Mesendoderm (in vitro differentiated cells): Measurements from ENCODE around the gene FOXN4.

Source experiments
- DNase-seq: peaks from one replicate; pipeline ENCODE4 v3.0.0; 2013
- H2AK5ac ChIP-seq: 2 replicates; pipeline ENCODE4 v1.6.1; 2013; ENCODE audit warnings: low read length, inconsistent platforms
- H2BK120ac ChIP-seq: 2 replicates; pipeline ENCODE4 v1.6.1; 2013; ENCODE audit warnings: low read depth, mild to moderate bottlenecking, low read length, moderate library complexity, mixed read lengths
- H2BK15ac ChIP-seq: replicated peaks from 2 replicates; pipeline ENCODE4 v1.6.1; 2013; ENCODE audit warnings: low read depth, mild to moderate bottlenecking, moderate library complexity
- H2BK5ac ChIP-seq: 2 replicates; pipeline ENCODE4 v1.6.1; 2013; ENCODE audit warnings: low read length, inconsistent platforms
- H3K18ac ChIP-seq: 2 replicates; pipeline ENCODE4 v1.6.1; 2013; ENCODE audit warnings: mild to moderate bottlenecking, low read length, mixed read lengths
- H3K23ac ChIP-seq: one replicate; pipeline ENCODE4 v1.6.1; 2013; ENCODE audit warnings: low read length
- H3K27ac ChIP-seq: 2 replicates; pipeline ENCODE4 v1.5.1; 2013; ENCODE audit warnings: low read depth, mild to moderate bottlenecking, inconsistent platforms, low read length, moderate library complexity
- H3K27me3 ChIP-seq: 2 replicates; pipeline ENCODE4 v1.6.1; 2013; ENCODE audit warnings: low read length, control low read depth, mild to moderate bottlenecking, inconsistent platforms; ENCODE audit not compliant: insufficient read depth, poor library complexity
- H3K36me3 ChIP-seq: 2 replicates; pipeline ENCODE4 v1.6.1; 2013; ENCODE audit warnings: low read length, inconsistent platforms; ENCODE audit not compliant: control insufficient read depth, insufficient read depth
- H3K4ac ChIP-seq: one replicate; pipeline ENCODE4 v1.6.1; 2013; ENCODE audit warnings: low read depth, mild to moderate bottlenecking, low read length, moderate library complexity
- H3K4me1 ChIP-seq: 2 replicates; pipeline ENCODE4 v1.6.1; 2013; ENCODE audit warnings: low read depth, low read length, inconsistent platforms; ENCODE audit not compliant: control insufficient read depth
- H3K4me2 ChIP-seq: 2 replicates; pipeline ENCODE4 v1.6.1; 2013; ENCODE audit warnings: low read length
- H3K4me3 ChIP-seq: 2 replicates; pipeline ENCODE4 v1.5.1; 2013; ENCODE audit warnings: mild to moderate bottlenecking, low read length
- H3K56ac ChIP-seq: one replicate; pipeline ENCODE4 v1.6.1; 2013; ENCODE audit warnings: low read length
- H3K79me1 ChIP-seq: 2 replicates; pipeline ENCODE4 v1.6.1; 2013; ENCODE audit warnings: low read length, inconsistent platforms
- H3K79me2 ChIP-seq: 2 replicates; pipeline ENCODE4 v1.6.1; 2013; ENCODE audit warnings: mild to moderate bottlenecking, low read length; ENCODE audit not compliant: control insufficient read depth, insufficient read depth
- H3K9ac ChIP-seq: 2 replicates; pipeline ENCODE4 v1.6.1; 2013; ENCODE audit warnings: low read length, inconsistent platforms
- H4K5ac ChIP-seq: one replicate; pipeline ENCODE4 v1.6.1; 2013; ENCODE audit warnings: low read length
- H4K8ac ChIP-seq: one replicate; pipeline ENCODE4 v1.6.1; 2013; ENCODE audit warnings: low read depth, mild to moderate bottlenecking, control low read depth, low read length, moderate library complexity
- WGBS: extraction: QIAGEN DNeasy Blood & Tissue Kit; methylation state at CpG from one replicate; pipeline ENCODE4 v1.1.7; 2013; ENCODE audit warnings: low lambda C conversion rate, missing lambda C conversion rate; ENCODE audit not compliant: insufficient coverage; ENCODE audit errors: extremely low coverage; 5-methylcytosine and 5-hydroxymethylcytosine counted together

The FOXN4 gene

DNA sequence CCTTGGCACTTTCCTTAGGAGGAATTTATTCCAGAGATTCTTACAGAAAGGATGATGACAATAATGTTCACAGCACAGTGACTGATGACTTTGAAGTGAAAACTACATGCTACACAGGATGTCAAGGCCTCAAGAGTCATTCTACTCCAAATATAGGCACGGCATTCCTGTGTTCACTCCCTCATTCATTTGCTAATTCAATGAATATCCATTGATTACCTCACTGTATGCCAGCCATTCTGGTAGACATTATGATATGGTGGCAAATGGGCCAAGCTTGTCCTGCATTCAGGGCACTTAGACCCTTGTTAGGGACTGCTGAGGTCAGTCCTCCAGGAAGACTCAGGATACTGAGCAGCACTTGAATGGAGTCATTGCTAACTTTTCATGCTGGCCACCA, 48.0 kb downstream of the FOXN4 start:
- H3K18ac ChIP-seq, result no peak overlapping the region
- no peak overlapping the region for H3K4me3 ChIP-seq
- H3K23ac ChIP-seq, result no peak overlapping the region
- no peak overlapping the region for H2AK5ac ChIP-seq
- no peak overlapping the region for H3K4ac ChIP-seq
- H2BK5ac ChIP-seq, result no peak overlapping the region
- H3K36me3 ChIP-seq, result no peaks in the 10 kb centered on the region
- no peaks in the 10 kb centered on the region for H3K79me1 ChIP-seq
- no peak overlapping the region for H3K4me2 ChIP-seq
- H4K8ac ChIP-seq, result no peak overlapping the region
- DNase-seq, result no peak
- H3K79me2 ChIP-seq, result no peaks in the 10 kb centered on the region
- no peaks in the 10 kb centered on the region for H3K4me1 ChIP-seq
- H3K27me3 ChIP-seq, result no peaks in the 10 kb centered on the region
- no peak overlapping the region for H3K27ac ChIP-seq
- no peak overlapping the region for H3K56ac ChIP-seq
- no peak overlapping the region for H4K5ac ChIP-seq
- no peak overlapping the region for H3K9ac ChIP-seq
- H2BK120ac ChIP-seq, result no peak overlapping the region
- WGBS, result no CpG with 5 or more reads among the region's 1 CpG
- no peak overlapping the region for H2BK15ac ChIP-seq

DNA sequence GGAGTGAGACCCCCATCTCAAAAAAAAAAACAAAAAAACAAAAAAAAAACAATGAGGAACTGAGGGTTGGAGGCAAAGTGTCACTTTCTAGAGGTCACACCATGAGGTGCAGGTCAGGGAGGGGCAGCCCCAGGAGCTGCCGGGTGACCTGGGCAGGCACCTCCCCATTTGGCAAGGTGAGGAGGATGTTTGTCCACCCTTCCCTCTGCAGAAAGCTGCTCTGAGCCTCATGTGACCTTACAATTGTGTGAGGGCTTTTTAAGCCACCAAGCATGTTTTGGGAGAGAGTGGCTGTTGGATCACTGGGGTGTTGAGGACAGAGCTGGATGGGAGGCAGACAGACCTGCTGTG, 49.6 kb downstream of the FOXN4 start:
- Histone ChIP-seq H3K79me2 (no peaks in the 10 kb centered on the region), H3K56ac (no peak overlapping the region), H3K36me3 (no peaks in the 10 kb centered on the region), H3K4me2 (no peak overlapping the region), H4K8ac (no peak overlapping the region), H4K5ac (no peak overlapping the region), H3K27me3 (no peaks in the 10 kb centered on the region), H3K27ac (no peak overlapping the region), H3K79me1 (no peaks in the 10 kb centered on the region), H2BK5ac (no peak overlapping the region), H3K23ac (no peak overlapping the region), H2BK15ac (no peak overlapping the region), H3K9ac (no peak overlapping the region), H3K4me1 (no peaks in the 10 kb centered on the region), H3K4ac (no peak overlapping the region), H3K18ac (no peak overlapping the region), H3K4me3 (no peak overlapping the region), H2BK120ac (no peak overlapping the region), H2AK5ac (no peak overlapping the region)
- DNase-seq, result no peak
- WGBS, result no CpG with 5 or more reads among the region's 1 CpG

DNA sequence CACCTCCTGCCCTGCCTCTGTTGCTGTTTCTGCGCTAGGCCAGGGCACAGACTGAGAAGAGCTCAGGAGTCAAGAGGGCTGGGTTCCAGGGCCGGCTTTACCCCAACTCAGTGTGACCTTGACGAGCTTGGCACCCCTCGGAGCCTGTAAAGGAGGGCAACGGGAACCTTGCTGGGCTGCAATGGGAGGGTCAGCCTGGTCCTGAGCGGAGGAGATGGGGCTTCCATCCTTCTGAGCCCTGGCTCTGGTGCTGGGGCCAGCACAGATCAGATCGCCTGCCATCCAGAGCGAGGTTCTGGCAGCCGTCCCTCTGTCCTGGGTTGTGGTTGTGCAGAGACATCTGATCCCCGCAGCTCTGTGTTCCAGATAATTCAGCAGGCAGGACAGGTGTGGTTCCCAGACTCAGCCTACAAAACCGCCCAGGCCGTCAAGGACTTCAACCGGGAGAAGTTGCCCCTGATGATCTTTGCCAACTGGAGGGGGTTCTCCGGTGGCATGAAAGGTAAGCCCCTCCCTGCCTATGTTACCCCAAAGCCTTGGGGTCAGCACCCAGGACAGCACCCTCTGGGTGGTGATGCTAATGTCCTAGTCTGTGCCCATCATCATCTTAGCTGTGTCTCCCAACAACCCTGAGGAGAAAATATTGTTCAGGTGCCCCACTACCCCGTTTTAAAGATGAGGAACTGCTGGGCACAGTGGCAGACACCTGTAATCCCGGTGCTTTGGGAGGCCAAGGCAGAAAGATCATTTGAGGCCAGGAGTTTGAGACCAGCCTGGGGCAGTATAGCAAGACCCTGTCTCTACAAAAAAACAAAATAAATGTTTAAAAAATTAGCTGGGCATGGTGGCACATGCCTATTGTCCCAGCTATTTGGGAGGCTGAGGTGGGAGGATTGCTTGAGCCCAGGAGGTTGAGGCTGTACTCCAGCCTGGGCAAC, 50.2 kb downstream of the FOXN4 start:
- WGBS, result no CpG with 5 or more reads among the region's 16 CpGs

GRCh38 chr12:109258201-109258600, 50.9 kb downstream of the FOXN4 start:
- DNase-seq, result no peak
- no peak overlapping the region for H3K9ac ChIP-seq
- H3K79me1 ChIP-seq, result no peaks in the 10 kb centered on the region
- H3K4me2 ChIP-seq, result no peak overlapping the region
- H3K56ac ChIP-seq, result no peak overlapping the region
- H2AK5ac ChIP-seq, result no peak overlapping the region
- no peaks in the 10 kb centered on the region for H3K79me2 ChIP-seq
- H3K36me3 ChIP-seq, result no peaks in the 10 kb centered on the region
- no peaks in the 10 kb centered on the region for H3K4me1 ChIP-seq
- H2BK15ac ChIP-seq, result no peak overlapping the region
- H3K4me3 ChIP-seq, result no peak overlapping the region
- no peak overlapping the region for H4K5ac ChIP-seq
- no peak overlapping the region for H2BK120ac ChIP-seq
- H3K27ac ChIP-seq, result no peak overlapping the region
- H3K23ac ChIP-seq, result no peak overlapping the region
- no peak overlapping the region for H4K8ac ChIP-seq
- no peak overlapping the region for H3K4ac ChIP-seq
- no CpG with 5 or more reads among the region's 6 CpGs for WGBS
- H3K18ac ChIP-seq, result no peak overlapping the region
- no peaks in the 10 kb centered on the region for H3K27me3 ChIP-seq
- no peak overlapping the region for H2BK5ac ChIP-seq

More for the DNA sequence above, 50.2 kb downstream of the FOXN4 start:
- Histone ChIP-seq H3K18ac (no peak overlapping the region), H3K56ac (no peak overlapping the region), H2BK5ac (no peak overlapping the region), H3K27ac (no peak overlapping the region), H3K36me3 (no peaks in the 10 kb centered on the region), H2AK5ac (no peak overlapping the region), H3K79me1 (no peaks in the 10 kb centered on the region), H3K4ac (no peak overlapping the region), H4K8ac (no peak overlapping the region), H3K79me2 (no peaks in the 10 kb centered on the region), H3K9ac (no peak overlapping the region), H3K23ac (no peak overlapping the region), H3K4me2 (no peak overlapping the region), H3K4me3 (no peak overlapping the region), H4K5ac (no peak overlapping the region), H3K27me3 (no peaks in the 10 kb centered on the region), H2BK15ac (no peak overlapping the region), H3K4me1 (no peaks in the 10 kb centered on the region), H2BK120ac (no peak overlapping the region)
- DNase-seq, result no peak

- Histone ChIP-seq H3K4me2 (no peak overlapping the region), H3K79me1 (no peaks in the 10 kb centered on the region), H3K4me3 (no peak overlapping the region), H3K4ac (no peak overlapping the region), H2AK5ac (no peak overlapping the region), H3K36me3 (no peaks in the 10 kb centered on the region), H3K27ac (no peak overlapping the region), H2BK120ac (no peak overlapping the region), H4K5ac (no peak overlapping the region), H2BK5ac (no peak overlapping the region), H3K4me1 (no peaks in the 10 kb centered on the region), H3K56ac (no peak overlapping the region), H3K18ac (no peak overlapping the region), H3K9ac (no peak overlapping the region), H2BK15ac (no peak overlapping the region), H3K27me3 (no peaks in the 10 kb centered on the region), H3K79me2 (no peaks in the 10 kb centered on the region), H4K8ac (no peak overlapping the region), H3K23ac (no peak overlapping the region)
- WGBS, result no CpG with 5 or more reads among the region's 8 CpGs
- no peak for DNase-seq
Observed at GRCh38 chr12:109256011-109256410, 53.1 kb downstream of the FOXN4 start.

- Histone ChIP-seq H3K27me3 (no peaks in the 10 kb centered on the region), H3K4me2 (no peak overlapping the region), H3K56ac (no peak overlapping the region), H3K23ac (no peak overlapping the region), H3K79me2 (no peaks in the 10 kb centered on the region), H3K27ac (no peak overlapping the region), H2BK15ac (no peak overlapping the region), H4K5ac (no peak overlapping the region), H3K9ac (no peak overlapping the region), H2AK5ac (no peak overlapping the region), H4K8ac (no peak overlapping the region), H3K79me1 (no peaks in the 10 kb centered on the region), H3K4ac (no peak overlapping the region), H3K4me1 (no peaks in the 10 kb centered on the region), H3K36me3 (no peaks in the 10 kb centered on the region), H3K18ac (no peak overlapping the region), H2BK5ac (no peak overlapping the region), H2BK120ac (no peak overlapping the region), H3K4me3 (no peak overlapping the region)
- DNase-seq, result peak; percentile 63
- no CpG with 5 or more reads among the region's 5 CpGs for WGBS
Observed at GRCh38 chr12:109255377-109255776, 53.7 kb downstream of the FOXN4 start.
